GM21526 (cell line): ENCODE results near the gene SORCS3.

Experiments
- ATAC-seq: cut with Tn5 transposase; IDR thresholded peaks from one replicate; pipeline ENCODE4 v1.9.1; 2021; ENCODE audit warnings: moderate library complexity; ENCODE audit not compliant: unreplicated experiment, low FRiP score

SORCS3 gene

DNA sequence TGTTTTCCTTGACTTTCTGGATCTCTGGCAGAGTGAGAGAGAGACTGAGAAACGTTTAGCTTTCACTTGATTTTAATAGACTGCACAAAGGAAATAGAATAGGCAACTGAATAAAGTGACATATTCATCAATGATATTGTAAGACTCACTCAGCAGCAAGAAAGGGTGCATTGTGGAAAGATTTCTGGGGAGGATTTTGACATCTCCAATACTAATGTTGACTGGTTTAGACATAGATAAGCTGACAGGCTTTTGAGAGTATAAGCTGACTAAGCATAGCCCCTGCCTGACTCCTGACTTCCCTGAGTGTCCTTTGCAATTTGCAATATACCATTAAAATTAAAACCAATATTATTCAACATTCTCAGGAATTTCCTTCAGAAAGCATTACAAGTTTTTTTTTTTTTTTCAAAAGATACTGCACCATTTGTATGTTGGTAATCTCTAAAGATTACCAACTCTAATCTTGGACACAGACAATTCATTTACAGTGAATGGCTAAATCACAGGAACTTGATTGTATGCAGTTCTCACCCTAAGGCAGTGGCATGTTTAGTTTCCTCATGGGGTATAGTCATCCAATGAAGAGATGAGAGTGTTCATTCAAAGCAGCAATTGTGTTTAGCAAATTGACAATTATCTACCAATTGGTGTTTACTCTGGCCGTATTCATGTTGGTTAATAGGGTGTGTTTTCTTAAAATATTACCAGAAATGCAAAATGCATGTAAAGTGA lies 325.6 kb downstream of the SORCS3 start:
- no peak for ATAC-seq

DNA sequence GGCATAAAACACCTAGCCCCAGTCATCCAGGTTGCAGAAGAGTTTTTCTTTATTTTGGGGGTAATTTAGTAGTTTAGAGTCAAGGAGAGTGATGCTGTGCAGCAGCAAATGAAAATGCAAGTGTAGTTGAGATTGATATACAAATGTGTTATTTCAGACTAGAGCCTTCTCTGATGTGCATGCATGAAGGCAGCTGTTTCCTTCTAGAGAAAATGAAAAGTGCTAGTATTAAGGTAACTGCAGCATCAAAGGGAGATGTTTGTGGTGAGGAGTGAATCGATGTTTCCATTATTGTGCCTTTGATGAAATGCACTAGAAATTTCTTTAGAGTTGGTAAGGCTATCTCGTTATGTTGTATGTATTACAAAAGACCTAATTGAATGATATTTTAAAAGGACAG lies 339.3 kb downstream of the SORCS3 start:
- no peak for ATAC-seq

DNA sequence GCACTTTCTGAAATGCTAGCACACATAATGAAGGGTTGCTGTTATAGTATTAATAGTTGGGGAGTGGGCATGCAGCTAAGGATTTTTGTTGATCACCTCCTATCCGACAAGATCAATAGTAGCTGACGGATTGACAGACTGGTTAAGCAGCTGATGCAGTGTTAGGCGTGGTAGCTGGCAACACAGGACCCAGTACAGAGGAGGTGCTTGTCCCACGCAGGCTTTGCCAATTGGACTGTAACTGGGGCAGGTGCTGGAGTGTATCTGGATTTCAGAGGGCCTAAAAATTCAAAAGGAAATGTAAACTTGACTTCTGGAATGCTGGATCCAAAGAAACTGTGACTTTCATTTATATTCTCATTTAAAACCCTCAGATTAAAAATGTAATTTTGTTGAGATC lies 340.9 kb downstream of the SORCS3 start:
- no peak for ATAC-seq

DNA sequence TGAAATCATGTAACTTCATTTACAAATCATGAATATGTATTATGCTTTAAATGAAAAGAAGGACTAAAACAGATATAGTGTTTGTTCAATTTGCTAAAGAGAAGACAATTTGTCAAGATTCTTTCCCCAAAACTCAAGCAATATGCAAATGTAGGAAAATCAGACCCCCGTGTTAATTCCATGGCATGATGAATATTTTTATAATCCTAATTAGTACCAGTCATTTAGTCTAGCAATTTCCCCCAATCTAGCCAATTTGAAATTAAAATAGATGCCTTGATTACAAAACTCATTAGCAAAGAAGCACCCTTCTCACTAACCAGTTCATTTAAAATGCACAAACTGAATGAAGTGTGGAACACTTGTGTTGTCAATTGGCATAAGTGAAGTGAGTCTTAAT lies 347.6 kb downstream of the SORCS3 start:
- ATAC-seq, result no peak

DNA sequence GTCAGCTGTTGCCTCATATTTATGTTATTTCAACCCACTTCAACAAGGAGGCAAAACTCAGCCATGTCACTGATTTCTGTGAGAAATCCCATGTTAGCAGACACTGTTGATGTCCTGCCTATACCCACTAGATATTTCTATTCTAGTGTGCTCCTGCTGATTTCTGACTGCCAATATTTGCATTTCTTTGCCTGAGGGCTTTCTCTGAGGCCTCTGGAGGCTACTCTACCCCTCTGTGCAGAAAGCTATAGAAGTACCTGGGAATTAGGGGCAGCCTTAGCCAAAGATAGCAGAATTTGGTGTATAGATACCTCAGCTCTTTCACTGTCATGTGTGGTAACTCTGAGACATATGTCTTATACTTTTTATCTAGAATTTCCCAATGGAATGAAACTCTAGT lies 348.8 kb downstream of the SORCS3 start:
- ATAC-seq, result no peak

DNA sequence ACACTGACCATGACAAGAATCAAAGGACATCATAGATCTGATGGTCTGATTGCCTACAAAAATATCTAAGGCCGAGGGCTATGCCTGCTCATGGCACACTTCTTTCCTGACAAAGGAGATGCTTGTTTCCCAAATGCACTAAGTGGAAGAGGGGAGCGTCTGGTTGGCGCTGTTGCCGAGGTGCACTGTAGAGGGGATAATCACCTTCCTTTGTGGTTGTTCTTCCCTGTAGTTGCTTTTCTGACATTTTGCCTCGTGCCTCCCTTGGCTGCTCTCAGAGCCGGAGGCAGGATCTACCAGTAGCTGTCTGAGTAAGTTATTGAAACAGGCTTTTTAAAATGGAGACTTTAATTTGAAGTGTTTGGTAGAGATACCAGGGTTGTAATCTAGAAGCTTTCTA lies 352.0 kb downstream of the SORCS3 start:
- no peak for ATAC-seq

DNA sequence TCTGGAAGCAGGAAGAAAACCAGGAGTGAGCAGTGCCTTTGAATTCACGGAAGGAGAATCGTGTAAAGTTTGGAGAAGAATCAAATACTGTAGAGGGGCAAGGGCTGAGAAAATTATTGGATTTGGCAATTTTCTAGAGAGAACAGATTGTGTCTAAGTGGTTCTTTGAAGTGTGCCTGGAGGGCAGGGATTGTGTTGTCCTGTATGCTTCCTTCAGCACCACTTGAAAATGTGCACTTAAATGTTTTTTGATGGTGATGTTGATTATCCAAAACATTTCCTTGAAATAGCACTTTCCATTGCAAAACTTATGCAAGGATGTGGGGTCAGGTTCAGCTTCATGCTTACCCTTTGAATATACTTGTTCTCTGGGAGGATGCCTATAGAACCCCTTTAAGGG lies 360.2 kb downstream of the SORCS3 start:
- ATAC-seq, result no peak

DNA sequence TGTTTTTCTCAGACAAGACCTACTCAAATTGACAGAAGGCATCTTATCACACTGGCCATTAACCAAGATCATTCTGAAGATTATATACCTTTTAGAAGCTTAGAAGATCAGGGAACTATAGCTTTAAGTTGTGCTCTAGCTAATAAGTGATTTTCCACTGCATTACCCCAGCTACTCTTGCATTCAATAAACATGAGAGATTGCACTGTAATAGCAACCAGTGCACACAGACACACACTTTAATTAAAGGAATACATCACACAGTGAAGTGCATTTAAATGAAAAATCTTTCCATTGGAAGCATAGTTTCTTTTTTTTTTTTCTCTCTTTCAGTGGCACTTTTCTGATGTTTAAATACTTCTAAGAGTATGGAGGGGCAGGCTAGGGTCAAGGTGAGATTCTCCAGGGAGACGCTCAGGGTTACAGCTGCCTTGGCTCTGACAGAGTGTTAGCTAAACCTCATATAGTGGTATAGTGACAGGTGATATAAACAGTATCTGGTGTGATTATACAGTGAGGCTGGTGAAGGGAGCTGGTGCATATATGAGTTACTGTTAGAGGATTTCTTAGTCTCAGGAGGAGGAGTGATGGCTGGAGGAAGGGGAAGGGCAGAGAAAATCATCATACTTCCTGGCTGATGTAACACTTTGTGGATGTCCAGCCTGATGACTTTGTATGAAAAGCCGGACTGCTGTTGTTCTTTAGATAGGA lies 369.5 kb downstream of the SORCS3 start:
- ATAC-seq, result no peak

DNA sequence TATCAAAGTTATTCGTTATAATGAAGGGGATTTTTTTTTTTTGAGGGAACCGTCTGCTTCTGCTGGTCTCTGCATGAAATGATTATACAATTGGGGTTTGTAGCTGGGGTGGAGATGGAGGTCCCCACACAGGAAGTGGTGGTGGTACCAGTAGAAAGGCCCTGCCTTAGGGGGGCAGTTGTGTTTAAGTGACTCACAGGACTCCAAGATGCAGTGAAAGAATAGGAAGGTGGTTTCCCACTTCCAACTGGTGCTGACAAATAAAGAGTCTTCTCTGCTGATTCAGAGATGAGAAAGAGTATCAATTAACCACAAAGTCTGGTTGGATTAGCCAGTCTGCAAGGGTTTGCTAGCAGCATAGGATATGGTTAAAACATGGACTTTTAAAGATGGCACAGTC lies 376.0 kb downstream of the SORCS3 start:
- no peak for ATAC-seq

DNA sequence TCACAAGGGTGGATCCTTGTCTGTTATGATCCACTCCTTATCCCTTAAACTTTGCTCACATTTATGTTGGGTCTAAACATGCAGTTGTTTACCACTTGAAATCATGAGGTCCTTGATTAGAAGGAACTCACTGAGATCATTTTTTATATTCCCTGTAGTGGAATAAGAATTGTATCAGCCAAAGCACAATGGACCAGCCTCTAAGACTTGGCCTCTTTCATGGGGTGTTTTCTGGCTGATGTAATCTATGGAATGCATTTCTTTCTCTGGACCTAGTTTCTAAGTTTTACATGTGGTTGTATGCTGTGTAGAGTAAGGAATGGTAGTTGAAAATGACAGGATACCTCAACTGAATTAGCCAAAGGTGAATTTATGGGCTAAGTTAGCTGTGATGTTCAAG lies 376.6 kb downstream of the SORCS3 start:
- ATAC-seq, result no peak

DNA sequence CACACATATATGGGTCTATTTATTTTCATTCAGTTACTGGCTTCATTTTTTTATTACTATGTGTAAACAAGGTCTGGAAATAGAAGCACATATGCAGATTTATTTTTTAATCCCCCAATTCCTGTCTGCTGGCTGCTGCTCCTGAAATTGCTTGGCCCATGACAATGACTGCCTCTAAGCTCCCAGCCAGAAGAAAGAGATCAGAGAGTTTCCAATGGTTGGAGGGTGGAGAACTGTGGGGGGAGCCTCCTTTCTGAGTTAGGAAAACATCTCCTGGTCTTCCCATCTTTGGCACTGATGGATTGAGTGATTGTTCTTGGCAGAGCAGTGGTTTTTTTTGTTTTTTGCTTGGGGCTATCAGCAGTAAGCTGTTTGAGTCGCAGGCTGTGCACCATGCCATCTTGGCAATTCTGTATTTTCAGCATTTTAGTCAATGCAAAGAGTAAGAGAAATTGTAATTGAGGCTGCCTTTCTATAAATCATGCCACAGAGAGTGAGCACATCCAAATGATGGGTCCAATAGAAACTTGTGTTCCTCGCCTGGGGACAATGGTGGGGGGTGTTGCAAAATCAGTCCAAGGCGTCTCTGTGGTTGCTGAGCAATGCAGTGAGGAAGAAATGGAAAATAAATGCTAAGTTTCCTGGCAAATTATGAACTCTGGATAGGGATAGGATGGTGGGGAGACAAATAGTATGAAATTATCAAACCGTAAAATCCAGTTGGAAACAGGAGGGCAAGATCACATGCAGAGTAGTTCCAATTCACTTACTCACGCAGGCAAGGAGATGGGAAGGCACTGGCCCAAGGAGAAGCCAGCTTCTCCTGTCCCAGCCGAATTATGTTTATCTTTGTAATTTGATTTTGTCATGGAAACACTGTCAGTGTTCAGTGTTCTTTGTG lies 382.4 kb downstream of the SORCS3 start:
- no peak for ATAC-seq

DNA sequence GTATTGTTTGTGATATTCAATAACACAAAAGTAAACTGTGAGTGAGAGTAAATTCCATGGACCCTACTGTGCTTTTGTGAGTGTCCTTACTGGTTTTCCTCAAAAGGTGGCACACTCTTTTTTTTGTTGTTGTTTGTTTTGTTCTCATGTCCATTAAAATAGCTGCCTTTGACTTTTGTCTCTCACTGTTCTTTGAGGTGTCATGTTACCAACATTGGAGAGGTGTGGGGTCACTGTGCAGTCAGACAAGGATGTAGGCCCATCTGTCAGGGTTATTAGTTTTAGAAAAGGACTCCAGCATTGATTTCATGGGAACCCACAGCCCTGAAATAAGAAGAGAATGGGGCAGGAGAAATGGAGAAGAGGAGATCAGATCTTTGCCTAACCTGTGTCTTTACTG lies 383.1 kb downstream of the SORCS3 start:
- no peak for ATAC-seq

DNA sequence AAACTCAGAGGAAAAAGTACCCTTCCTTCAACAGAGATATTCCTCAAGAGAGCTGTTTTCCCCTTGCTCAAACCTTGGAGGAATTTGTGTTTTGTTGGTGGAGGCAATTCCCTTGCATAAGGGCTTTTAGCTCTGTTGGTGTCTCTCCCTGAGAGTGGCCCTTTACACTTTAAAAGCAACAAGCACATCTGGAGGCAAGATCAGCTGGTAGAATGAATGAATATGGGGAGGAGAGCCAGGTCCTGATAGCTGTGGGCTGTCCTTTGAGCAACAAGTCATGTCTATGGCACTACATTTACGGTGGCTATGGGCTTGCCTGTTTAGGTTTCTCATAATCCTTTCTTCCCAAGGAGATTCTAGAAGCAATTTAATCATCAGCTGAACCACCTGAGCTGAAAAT lies 384.0 kb downstream of the SORCS3 start:
- no peak for ATAC-seq

DNA sequence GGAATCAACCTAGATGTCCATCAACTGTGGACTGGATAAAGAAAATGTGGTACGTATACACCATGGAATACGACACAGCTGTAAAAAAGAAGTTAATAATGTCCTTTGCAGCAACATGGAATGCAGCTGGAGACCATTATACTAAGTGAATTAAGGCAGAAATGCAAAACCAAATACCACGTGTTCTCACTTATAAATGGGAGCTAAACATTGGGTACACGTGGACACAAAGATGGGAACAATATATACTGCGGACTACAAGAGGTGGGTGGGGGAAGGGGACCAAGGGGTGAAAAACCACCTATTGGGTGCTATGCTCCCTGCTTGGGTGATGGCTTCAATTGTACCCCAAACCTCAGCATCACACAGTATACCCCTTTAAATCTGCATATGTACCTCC lies 385.5 kb downstream of the SORCS3 start:
- ATAC-seq, result no peak

DNA sequence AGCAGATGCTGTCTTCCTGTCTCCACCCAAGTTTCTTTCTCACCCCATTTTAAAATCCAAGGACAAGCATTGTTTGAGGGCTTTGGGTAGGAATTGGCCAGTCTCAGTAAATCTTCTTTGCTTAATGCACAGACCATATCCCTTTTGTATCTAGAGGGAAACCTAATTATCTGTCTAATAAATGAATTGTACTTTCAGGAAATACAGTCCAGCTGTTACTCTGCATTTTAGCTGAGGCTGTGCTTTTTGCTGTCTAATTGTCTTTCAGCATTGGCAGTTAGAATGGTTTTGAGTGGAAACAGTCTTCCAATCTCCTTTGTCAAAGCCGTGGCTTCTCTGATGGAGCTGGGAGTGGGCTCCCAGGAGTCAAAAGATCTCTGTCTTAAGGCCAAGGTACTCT lies 388.2 kb downstream of the SORCS3 start:
- no peak for ATAC-seq

DNA sequence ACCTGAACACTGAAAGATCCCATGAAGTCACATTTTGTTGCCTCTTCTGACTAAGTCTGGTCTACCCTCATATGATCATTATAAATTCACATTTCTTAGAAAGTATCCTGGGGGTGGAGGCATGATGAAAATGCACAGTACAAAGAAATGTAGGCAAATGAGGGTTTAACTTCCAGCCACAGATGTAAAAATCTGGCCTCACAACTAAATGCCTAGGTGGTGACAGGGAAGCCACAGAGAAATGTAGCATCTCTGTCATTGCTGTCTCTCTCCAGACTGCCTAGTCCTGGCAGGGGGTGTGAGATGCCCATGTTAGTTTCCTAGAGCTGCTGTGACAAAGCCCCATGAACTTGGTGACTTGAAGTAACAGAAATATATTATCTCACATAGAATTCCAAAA lies 395.9 kb downstream of the SORCS3 start:
- ATAC-seq, result no peak

DNA sequence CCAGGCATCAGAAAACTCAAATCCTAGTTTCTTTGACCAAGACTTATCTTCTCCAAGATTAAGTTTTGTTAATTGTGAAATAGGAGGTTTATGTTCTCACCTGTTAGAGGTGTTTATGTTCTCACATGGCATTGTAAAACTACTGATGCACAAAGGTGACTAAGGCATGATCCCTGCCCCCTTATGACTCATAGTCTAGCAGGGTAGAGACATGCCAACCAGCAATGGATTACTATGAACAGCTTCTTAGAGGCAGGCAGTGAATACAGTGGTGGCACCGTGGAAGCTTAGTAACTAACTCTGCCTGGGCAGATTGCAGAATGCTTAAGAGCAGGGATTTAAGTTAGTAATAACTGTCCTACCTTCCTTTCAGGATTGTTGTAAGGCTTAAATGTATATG lies 400.9 kb downstream of the SORCS3 start:
- ATAC-seq, result no peak

DNA sequence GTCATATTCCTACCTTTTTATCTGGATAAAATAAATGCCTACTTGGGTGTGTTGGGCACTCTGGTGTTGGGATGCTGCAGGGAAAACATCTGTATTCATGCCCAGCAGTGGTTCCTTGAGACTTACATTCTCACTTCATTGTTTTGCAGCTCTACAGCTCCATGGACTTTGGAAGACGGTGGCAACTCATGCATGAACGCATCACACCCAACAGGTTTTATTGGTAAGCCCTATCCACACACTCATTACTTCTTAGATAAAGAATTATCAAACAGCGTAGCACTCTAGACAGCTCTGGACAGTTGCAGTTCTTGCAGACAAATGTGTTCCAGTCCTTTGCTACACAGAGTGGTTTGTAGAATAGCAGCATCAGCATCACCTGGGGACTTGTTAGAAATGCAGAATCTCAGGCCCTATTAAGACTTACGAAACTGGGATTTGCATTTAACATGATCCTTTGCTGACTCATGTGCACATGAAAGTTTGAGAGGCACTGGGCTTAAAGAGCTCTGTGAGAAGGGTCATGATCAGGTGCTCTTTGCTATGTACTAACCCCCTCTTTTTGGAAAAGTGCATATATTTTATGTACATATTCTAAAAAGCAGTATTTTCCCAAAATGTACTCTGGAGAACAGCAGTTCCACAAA lies 401.9 kb downstream of the SORCS3 start:
- no peak for ATAC-seq

DNA sequence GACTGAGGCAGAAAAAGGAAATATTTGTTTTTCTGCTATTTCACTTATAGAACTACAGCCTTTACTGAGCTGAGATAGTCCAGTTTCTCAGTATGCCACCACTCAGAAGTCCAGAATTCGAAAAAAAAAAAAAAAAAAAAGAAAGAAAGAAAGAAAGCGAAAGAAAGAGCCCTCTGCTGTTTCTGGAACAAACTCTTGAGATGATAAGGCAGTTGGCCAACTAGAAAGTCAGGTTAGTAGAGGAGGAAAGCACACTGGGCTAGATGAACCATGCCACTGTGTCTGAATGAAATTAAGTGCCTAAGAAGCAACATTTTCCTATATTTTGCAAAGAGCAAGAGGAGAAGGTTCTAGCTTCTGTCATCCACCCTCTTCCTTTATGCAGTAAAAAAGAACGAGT lies 403.8 kb downstream of the SORCS3 start:
- ATAC-seq, result no peak

DNA sequence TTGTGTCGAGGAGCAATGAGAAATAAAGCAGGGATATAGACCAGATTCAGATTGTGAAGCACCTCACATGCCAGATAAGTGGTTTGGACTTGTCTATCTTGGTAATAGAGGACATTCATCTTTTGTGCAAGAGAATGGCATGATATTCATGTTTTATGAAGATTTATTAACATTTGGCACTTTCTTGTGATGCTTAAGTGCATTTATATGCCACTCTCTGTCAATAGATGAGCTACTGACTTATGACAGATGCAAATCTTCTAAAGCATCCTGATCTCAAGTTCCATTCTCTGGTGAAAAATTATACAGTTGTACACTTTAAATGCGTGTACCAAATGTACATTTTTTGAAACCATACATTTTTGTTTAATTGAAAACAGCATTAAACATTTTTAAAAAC lies 415.3 kb downstream of the SORCS3 start:
- no peak for ATAC-seq

DNA sequence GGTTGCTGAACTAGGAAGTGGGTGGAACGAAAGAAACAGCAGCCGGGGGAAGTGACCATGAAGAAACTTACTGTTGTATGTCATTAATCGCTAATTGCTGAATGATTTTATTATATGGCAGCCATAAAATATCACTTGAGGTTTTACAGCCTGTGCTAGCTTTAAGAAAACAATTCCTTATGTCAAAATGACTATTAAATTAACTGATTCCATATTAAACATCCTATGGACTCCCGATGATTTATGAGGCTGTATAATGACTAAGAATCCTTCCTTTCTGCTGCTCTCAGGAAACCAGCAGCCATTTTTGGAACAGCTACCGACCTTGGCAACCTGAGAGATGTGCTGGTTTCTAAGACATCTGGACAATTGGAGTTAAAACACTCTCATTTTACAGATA lies 421.9 kb downstream of the SORCS3 start:
- no peak for ATAC-seq
